Mesenchymal stem cell (in vitro differentiated cells and primary cell): ENCODE results near the gene SCAF1.
A peak's percentile ranks its signal among the peaks of the same experiment; 100 is the strongest.

Experiments
- DNase-seq: peaks from one replicate; pipeline ENCODE4 v3.0.0-alpha.2; 2013
- H2AFZ ChIP-seq: one replicate; pipeline ENCODE4 v1.6.1; 2013; ENCODE audit warnings: low read depth, mild to moderate bottlenecking, control low read depth, inconsistent platforms, low read length, moderate library complexity
- H2AK5ac ChIP-seq: 2 replicates; pipeline ENCODE4 v1.6.1; 2013; ENCODE audit warnings: low read length, moderate library complexity, mild to moderate bottlenecking, inconsistent platforms; ENCODE audit not compliant: severe bottlenecking
- H2BK120ac ChIP-seq: one replicate; pipeline ENCODE4 v1.6.1; 2013; ENCODE audit warnings: low read depth, mild to moderate bottlenecking, inconsistent platforms, low read length, moderate library complexity
- H2BK12ac ChIP-seq, 2 experiments: one replicate each; pipeline ENCODE4 v1.6.1; 2013; ENCODE audit warnings: inconsistent platforms in 2 of 2, low read length in 2 of 2, mild to moderate bottlenecking in 2 of 2, moderate library complexity in 2 of 2, control low read depth in 1 of 2
- H2BK15ac ChIP-seq: one replicate; pipeline ENCODE4 v1.6.1; 2013; ENCODE audit warnings: mild to moderate bottlenecking, low read depth, inconsistent platforms; ENCODE audit not compliant: poor library complexity, severe bottlenecking
- H2BK5ac ChIP-seq: 2 replicates; pipeline ENCODE4 v1.6.1; 2013; ENCODE audit warnings: low read depth, mild to moderate bottlenecking, low read length, control low read depth, inconsistent platforms; ENCODE audit not compliant: poor library complexity, severe bottlenecking
- H3K14ac ChIP-seq, 2 experiments: one replicate each; pipeline ENCODE4 v1.6.1; 2013; ENCODE audit warnings: inconsistent platforms in 2 of 2, low read length in 2 of 2, control low read depth in 1 of 2, mild to moderate bottlenecking in 1 of 2, moderate library complexity in 1 of 2
- H3K18ac ChIP-seq, 2 experiments: one replicate each; pipeline ENCODE4 v1.6.1; 2013; ENCODE audit warnings: inconsistent platforms in 2 of 2, low read length in 2 of 2, control low read depth in 1 of 2, low read depth in 1 of 2, mild to moderate bottlenecking in 1 of 2
- H3K23ac ChIP-seq, 2 experiments: one replicate each; pipeline ENCODE4 v1.6.1; 2013; ENCODE audit warnings: inconsistent platforms in 2 of 2, low read length in 2 of 2, mild to moderate bottlenecking in 2 of 2, moderate library complexity in 2 of 2, control low read depth in 1 of 2
- H3K27ac ChIP-seq: 2 replicates; pipeline ENCODE4 v1.5.1; 2013; ENCODE audit warnings: mild to moderate bottlenecking, moderate library complexity, low read length, control low read depth, inconsistent platforms; ENCODE audit not compliant: poor library complexity, severe bottlenecking
- H3K27me3 ChIP-seq, 2 experiments: 2 replicates each; pipeline versions ENCODE4 v1.6.1 to v1.7.0; 2013; ENCODE audit warnings: low read length in 2 of 2, mild to moderate bottlenecking in 2 of 2, moderate library complexity in 2 of 2, control low read depth in 1 of 2, inconsistent platforms in 1 of 2; ENCODE audit not compliant: control insufficient read depth in 1 of 2, insufficient read depth in 1 of 2
- H3K36me3 ChIP-seq, 2 experiments: 2 replicates each; pipeline versions ENCODE4 v1.6.1 to v1.7.0; 2013; ENCODE audit warnings: low read length in 2 of 2, control low read depth in 1 of 2, inconsistent platforms in 1 of 2, low read depth in 1 of 2, mild to moderate bottlenecking in 1 of 2; ENCODE audit not compliant: insufficient read depth in 2 of 2, control insufficient read depth in 1 of 2
- H3K4ac ChIP-seq, 2 experiments: one replicate each; pipeline ENCODE4 v1.6.1; 2013; ENCODE audit warnings: inconsistent platforms in 2 of 2, low read length in 2 of 2, mild to moderate bottlenecking in 2 of 2, moderate library complexity in 2 of 2, control low read depth in 1 of 2, low read depth in 1 of 2
- H3K4me1 ChIP-seq: 2 replicates; pipeline ENCODE4 v1.6.1; 2013; ENCODE audit warnings: low read depth, low read length, control low read depth; ENCODE audit not compliant: control insufficient read depth, insufficient read depth
- H3K4me2 ChIP-seq: 2 replicates; pipeline ENCODE4 v1.6.1; 2013; ENCODE audit warnings: low read length, mild to moderate bottlenecking, inconsistent platforms; ENCODE audit not compliant: poor library complexity, severe bottlenecking
- H3K4me3 ChIP-seq, 2 experiments: 2 replicates each; pipeline versions ENCODE4 v1.5.1 to v1.7.0; 2013; ENCODE audit warnings: low read length in 2 of 2, mild to moderate bottlenecking in 2 of 2, control low read depth in 1 of 2, low read depth in 1 of 2; ENCODE audit not compliant: insufficient read depth in 1 of 2
- H3K79me1 ChIP-seq: replicated peaks from 2 replicates; pipeline ENCODE4 v1.6.1; 2013; ENCODE audit warnings: mild to moderate bottlenecking, control low read depth, low read length, inconsistent platforms; ENCODE audit not compliant: poor library complexity, severe bottlenecking
- H3K9ac ChIP-seq: 2 replicates; pipeline ENCODE4 v1.7.0; 2013; ENCODE audit warnings: mild to moderate bottlenecking, low read length, moderate library complexity
- H3K9me3 ChIP-seq: 2 replicates; pipeline ENCODE4 v1.7.0; 2013; ENCODE audit warnings: mild to moderate bottlenecking, low read length; ENCODE audit not compliant: control insufficient read depth
- H4K8ac ChIP-seq: one replicate; pipeline ENCODE4 v1.6.1; 2013; ENCODE audit warnings: inconsistent platforms, mild to moderate bottlenecking, low read length, moderate library complexity
- H4K91ac ChIP-seq: one replicate; pipeline ENCODE4 v1.6.1; 2013; ENCODE audit warnings: mild to moderate bottlenecking, low read length, inconsistent platforms
- WGBS: methylation state at CpG from one replicate; pipeline ENCODE4 v1.1.7; 2013; ENCODE audit warnings: mixed read lengths; 5-methylcytosine and 5-hydroxymethylcytosine counted together

The SCAF1 gene

GRCh38 chr19:49654581-49654980 is 12.6 kb downstream of the SCAF1 start:
- H3K18ac ChIP-seq = no peak overlapping the region
- H2BK12ac ChIP-seq = no peak overlapping the region
- H3K4me1 ChIP-seq = peaks cover 4% of the 10 kb centered on the region
- H3K9me3 ChIP-seq = no peaks in the 10 kb centered on the region
- H3K23ac ChIP-seq = no peak overlapping the region
- peaks cover 64% of the 10 kb centered on the region for H3K79me1 ChIP-seq
- no peak overlapping the region for H3K14ac ChIP-seq
- peaks cover 77 to 100% of the 10 kb centered on the region in 2 experiments for H3K36me3 ChIP-seq
- no peak overlapping the region for H3K9ac ChIP-seq
- no peak overlapping the region for H3K4me2 ChIP-seq
- no peak overlapping the region for H4K8ac ChIP-seq
- WGBS = over 99% methylated on average over 10 of the region's 10 CpGs
- no peak overlapping the region for H2BK120ac ChIP-seq
- DNase-seq = no peak
- no peak overlapping the region for H2AK5ac ChIP-seq
- H4K91ac ChIP-seq = no peak overlapping the region
- no peak overlapping the region for H3K4ac ChIP-seq
- no peak overlapping the region for H2AFZ ChIP-seq
- H3K4me3 ChIP-seq = no peak overlapping the region
- H2BK5ac ChIP-seq = no peak overlapping the region
- H3K27me3 ChIP-seq = no peaks in the 10 kb centered on the region
- H3K27ac ChIP-seq = no peak overlapping the region
- H2BK15ac ChIP-seq = no peak overlapping the region

- H3K4me3 ChIP-seq = no peak overlapping the region
Measured at GRCh38 chr19:49655570-49656455, 13.8 kb downstream of the SCAF1 start.

GRCh38 chr19:49656456-49657109 is 14.6 kb downstream of the SCAF1 start:
- Histone ChIP-seq H3K23ac (no peak overlapping the region), H3K27ac (no peak overlapping the region), H3K27me3 (no peaks in the 10 kb centered on the region), H3K14ac (no peak overlapping the region), H3K4me1 (peaks cover 8% of the 10 kb centered on the region), H2AK5ac (no peak overlapping the region), H3K9me3 (no peaks in the 10 kb centered on the region), H2BK5ac (no peak overlapping the region), H3K36me3 (peaks cover 87 to 99% of the 10 kb centered on the region in 2 experiments), H2BK120ac (no peak overlapping the region), H2BK15ac (peak overlapping the region; percentile 21), H2BK12ac (no peak overlapping the region), H3K79me1 (peaks cover 61% of the 10 kb centered on the region), H3K4ac (no peak overlapping the region), H4K91ac (no peak overlapping the region), H4K8ac (no peak overlapping the region), H3K9ac (no peak overlapping the region), H3K18ac (no peak overlapping the region), H2AFZ (no peak overlapping the region), H3K4me2 (no peak overlapping the region), H3K4me3 (no peak overlapping the region)
- WGBS = 93% methylated on average over 17 of the region's 17 CpGs
- DNase-seq = no peak

More at GRCh38 chr19:49655570-49656455, 13.8 kb downstream of the SCAF1 start:
- H3K9me3 ChIP-seq = no peaks in the 10 kb centered on the region
- H3K4me1 ChIP-seq = peaks cover 7% of the 10 kb centered on the region
- no peak overlapping the region for H3K18ac ChIP-seq
- no peak overlapping the region for H2BK15ac ChIP-seq
- H2BK5ac ChIP-seq = no peak overlapping the region
- H3K36me3 ChIP-seq = peaks cover 81 to 100% of the 10 kb centered on the region in 2 experiments
- H3K27me3 ChIP-seq = no peaks in the 10 kb centered on the region
- no peak for DNase-seq
- H3K9ac ChIP-seq = no peak overlapping the region
- H2BK12ac ChIP-seq = no peak overlapping the region
- H2AFZ ChIP-seq = no peak overlapping the region
- no peak overlapping the region for H2BK120ac ChIP-seq
- no peak overlapping the region for H3K23ac ChIP-seq
- H3K14ac ChIP-seq = no peak overlapping the region
- no peak overlapping the region for H3K4ac ChIP-seq
- no peak overlapping the region for H4K8ac ChIP-seq
- no peak overlapping the region for H2AK5ac ChIP-seq
- H3K79me1 ChIP-seq = peaks cover 65% of the 10 kb centered on the region
- no peak overlapping the region for H3K4me2 ChIP-seq
- H3K27ac ChIP-seq = no peak overlapping the region
- no peak overlapping the region for H4K91ac ChIP-seq
- WGBS = 95% methylated on average over 23 of the region's 23 CpGs

GRCh38 chr19:49657493-49658138 is 15.6 kb downstream of the SCAF1 start:
- Histone ChIP-seq H3K4me1 (peaks cover 8% of the 10 kb centered on the region), H3K79me1 (peaks cover 65% of the 10 kb centered on the region), H2BK12ac (no peak overlapping the region), H3K4ac (no peak overlapping the region), H3K4me2 (no peak overlapping the region), H3K23ac (no peak overlapping the region), H3K27ac (no peak overlapping the region), H2AFZ (no peak overlapping the region), H2BK5ac (no peak overlapping the region), H3K27me3 (no peaks in the 10 kb centered on the region), H2BK120ac (no peak overlapping the region), H3K18ac (no peak overlapping the region), H4K91ac (no peak overlapping the region), H3K4me3 (no peak overlapping the region), H3K36me3 (peaks cover 93 to 99% of the 10 kb centered on the region in 2 experiments), H2AK5ac (no peak overlapping the region), H2BK15ac (no peak overlapping the region), H3K14ac (no peak overlapping the region), H3K9me3 (no peaks in the 10 kb centered on the region), H4K8ac (no peak overlapping the region), H3K9ac (no peak overlapping the region)
- 97% methylated on average over 22 of the region's 22 CpGs for WGBS
- DNase-seq = no peak
